ENCODE results near the gene TIPIN. TPM values are rescaled to one million over a fixed set of nuclear protein-coding genes. Genes with fewer than 3 reads are reported as not detected.

Gene TIPIN
- total RNA-seq, 1 experiment from 2014 or later: 14.2 TPM

Other genes starting within 250 kb of the TIPIN start
- not detected in 2 replicates for gene MEGF11, start 102.9 kb downstream of the TIPIN start, total RNA-seq (2014; rRNA removed)
- 18.7 and 19.9 TPM in 2 replicates for gene DIS3L, start 63.1 kb downstream of the TIPIN start, total RNA-seq (2014; rRNA removed)
- gene MAP2K1, start 30.2 kb upstream of the TIPIN start, total RNA-seq (2014; rRNA removed): 35.5 and 55.2 TPM in 2 replicates
- gene SNAPC5, start 141.1 kb upstream of the TIPIN start, total RNA-seq (2014; rRNA removed): 34.1 and 38.2 TPM in 2 replicates
- 1,239 and 2,773 TPM in 2 replicates for gene RPL4, start 148.2 kb upstream of the TIPIN start, total RNA-seq (2014; rRNA removed)
- gene ZWILCH, start 148.6 kb upstream of the TIPIN start, total RNA-seq (2014; rRNA removed): 18.1 and 19.9 TPM in 2 replicates
- gene LCTL, start 209.3 kb upstream of the TIPIN start, total RNA-seq (2014; rRNA removed): not detected in 2 replicates

Data from PC-3 (cell line).